IMR-90 (cell line): ENCODE measurements around the gene DENND6B. TPM values are rescaled to one million over a fixed set of nuclear protein-coding genes. Genes with fewer than 3 reads are reported as not detected.
A peak's percentile ranks its signal among the peaks of the same experiment; 100 is the strongest.

ENCODE experiments used
- ATAC-seq: fragments of 200-7000 bp; cut with Tn5 transposase; 2 replicates; pipeline ENCODE4 v1.9.1; 2020; ENCODE audit warnings: low read depth, mild to moderate bottlenecking, moderate library complexity
- BruUV-seq: library from RNA; stranded (reverse); fragments of 400-500 nt; replicated peaks from 2 replicates; lab custom pipeline; 2021; lab: Mats Ljungman, UMichigan
- CTCF ChIA-PET: fragments of 300-600 bp; formaldehyde crosslinking; extraction: SDS; loops from one replicate; lab custom pipeline; 2021; ENCODE audit warnings: antibody characterized with exemption; lab: Yijun Ruan, JAX
- POLR2A ChIA-PET: fragments of 300-600 bp; sonication (Branson Sonifier 250); formaldehyde crosslinking; loops from one replicate; lab custom pipeline; 2022; ENCODE audit warnings: antibody characterized with exemption; ENCODE audit not compliant: unreplicated experiment; lab: Charles Lee
- DNase-seq: peaks from one replicate; pipeline ENCODE4 v3.0.0; 2013
- H2AFZ ChIP-seq: replicated peaks from 2 replicates; pipeline ENCODE3; 2013; ENCODE audit warnings: low read length, mild to moderate bottlenecking; ENCODE audit not compliant: poor library complexity
- H2AK5ac ChIP-seq: 2 replicates; pipeline ENCODE4 v1.6.1; 2013; ENCODE audit warnings: low read depth, low read length, inconsistent platforms
- H2AK9ac ChIP-seq: replicated peaks from 2 replicates; pipeline ENCODE3; 2013; ENCODE audit warnings: mild to moderate bottlenecking, low read depth, low read length, moderate library complexity; ENCODE audit not compliant: poor library complexity
- H2BK120ac ChIP-seq: 2 replicates; pipeline ENCODE4 v1.6.1; 2013; ENCODE audit warnings: low read depth, low read length, inconsistent platforms
- H2BK15ac ChIP-seq: 3 replicates; pipeline ENCODE4 v1.6.1; 2013; ENCODE audit warnings: low read depth, low read length, inconsistent platforms
- H2BK20ac ChIP-seq: 2 replicates; pipeline ENCODE4 v1.6.1; 2013; ENCODE audit warnings: low read depth, mild to moderate bottlenecking, inconsistent platforms, low read length, moderate library complexity
- H2BK5ac ChIP-seq: 2 replicates; pipeline ENCODE4 v1.6.1; 2013; ENCODE audit warnings: mild to moderate bottlenecking, low read depth, low read length, inconsistent platforms; ENCODE audit not compliant: poor library complexity, severe bottlenecking
- H3K14ac ChIP-seq: replicated peaks from 2 replicates; pipeline ENCODE4 v1.6.1; 2013; ENCODE audit warnings: low read depth, low read length, inconsistent platforms
- H3K18ac ChIP-seq: 2 replicates; pipeline ENCODE4 v1.6.1; 2013; ENCODE audit warnings: low read depth, low read length, control low read depth
- H3K23ac ChIP-seq: 2 replicates; pipeline ENCODE4 v1.6.1; 2013; ENCODE audit warnings: low read depth, low read length, inconsistent platforms
- H3K27ac ChIP-seq: 2 replicates; pipeline ENCODE4 v1.5.1; 2013; ENCODE audit warnings: mild to moderate bottlenecking, control low read depth, low read length; ENCODE audit not compliant: insufficient read depth
- H3K27me3 ChIP-seq: 2 replicates; pipeline ENCODE4 v1.6.1; 2013; ENCODE audit warnings: low read length; ENCODE audit not compliant: control insufficient read depth, insufficient read depth
- H3K36me3 ChIP-seq: 2 replicates; pipeline ENCODE4 v1.6.1; 2013; ENCODE audit warnings: low read length, mixed read lengths; ENCODE audit not compliant: control insufficient read depth, insufficient read depth
- H3K4ac ChIP-seq: 2 replicates; pipeline ENCODE4 v1.6.1; 2013; ENCODE audit warnings: low read depth, low read length, inconsistent platforms
- H3K4me1 ChIP-seq: 2 replicates; pipeline ENCODE4 v1.6.1; 2013; ENCODE audit warnings: low read length, mixed read lengths; ENCODE audit not compliant: control insufficient read depth, insufficient read depth
- H3K4me2 ChIP-seq: 2 replicates; pipeline ENCODE4 v1.6.1; 2013; ENCODE audit warnings: low read depth, mild to moderate bottlenecking, control low read depth, low read length, moderate library complexity
- H3K4me3 ChIP-seq: 2 replicates; pipeline ENCODE4 v1.5.1; 2013; ENCODE audit warnings: low read depth, mild to moderate bottlenecking, control low read depth, low read length, moderate library complexity; ENCODE audit not compliant: insufficient read depth
- H3K56ac ChIP-seq: 2 replicates; pipeline ENCODE4 v1.6.1; 2013; ENCODE audit warnings: low read length, inconsistent platforms; ENCODE audit not compliant: insufficient read depth; ENCODE audit errors: extremely low read depth
- H3K79me1 ChIP-seq, 2 experiments: 2 replicates each; pipeline ENCODE4 v1.6.1; 2013; ENCODE audit warnings: low read length in 2 of 2, inconsistent platforms in 1 of 2, low read depth in 1 of 2
- H3K9ac ChIP-seq: 2 replicates; pipeline ENCODE4 v1.6.1; 2013; ENCODE audit warnings: low read depth, low read length, control low read depth
- H3K9me1 ChIP-seq: 2 replicates; pipeline ENCODE4 v1.6.1; 2013; ENCODE audit warnings: low read length, inconsistent platforms; ENCODE audit not compliant: insufficient read depth
- H3K9me3 ChIP-seq: 2 replicates; pipeline ENCODE4 v1.6.1; 2013; ENCODE audit warnings: low read length; ENCODE audit not compliant: control insufficient read depth, insufficient read depth
- H4K20me1 ChIP-seq: 2 replicates; pipeline ENCODE4 v1.6.1; 2013; ENCODE audit warnings: low read length, inconsistent platforms; ENCODE audit not compliant: insufficient read depth
- H4K5ac ChIP-seq: 2 replicates; pipeline ENCODE4 v1.6.1; 2013; ENCODE audit warnings: mild to moderate bottlenecking, low read depth, low read length, control low read depth
- H4K8ac ChIP-seq, 2 experiments: 2 replicates each; pipeline ENCODE4 v1.6.1; 2013; ENCODE audit warnings: low read depth in 2 of 2, low read length in 2 of 2, control low read depth in 1 of 2, inconsistent platforms in 1 of 2
- H4K91ac ChIP-seq: 2 replicates; pipeline ENCODE4 v1.6.1; 2013; ENCODE audit warnings: low read depth, low read length, inconsistent platforms; ENCODE audit not compliant: insufficient read depth
- BHLHE40 ChIP-seq: fragments of 150-350 bp; IDR thresholded peaks from 2 replicates; pipeline ENCODE4 v1.6.1; 2016; ENCODE audit warnings: mild to moderate bottlenecking, low read depth, low read length
- CEBPB ChIP-seq: IDR thresholded peaks from 2 replicates; pipeline ENCODE4 v1.6.1; 2012; ENCODE audit warnings: low read depth, low read length, improper control_type of control experiment
- CHD1 ChIP-seq: IDR thresholded peaks from 2 replicates; pipeline ENCODE4 v1.6.1; 2012; ENCODE audit warnings: low read depth, low read length, improper control_type of control experiment
- ELK1 ChIP-seq: fragments of 150-350 bp; IDR thresholded peaks from 2 replicates; pipeline ENCODE4 v1.6.1; 2016; ENCODE audit warnings: low read depth, mild to moderate bottlenecking, low read length, moderate library complexity, borderline replicate concordance
- FOS ChIP-seq: fragments of 150-350 bp; IDR thresholded peaks from 2 replicates; pipeline ENCODE4 v1.6.1; 2016; ENCODE audit warnings: low read depth, low read length
- MAFK ChIP-seq: IDR thresholded peaks from 2 replicates; pipeline ENCODE4 v1.6.1; 2012; ENCODE audit warnings: low read depth, low read length, improper control_type of control experiment
- MAZ ChIP-seq: IDR thresholded peaks from 2 replicates; pipeline ENCODE4 v1.6.1; 2012; ENCODE audit warnings: low read depth, mild to moderate bottlenecking, low read length, improper control_type of control experiment, moderate library complexity, borderline replicate concordance
- MXI1 ChIP-seq: IDR thresholded peaks from 2 replicates; pipeline ENCODE4 v1.6.1; 2012; ENCODE audit warnings: low read depth, mild to moderate bottlenecking, low read length, moderate library complexity, borderline replicate concordance
- NFE2L2 ChIP-seq: fragments of 150-350 bp; IDR thresholded peaks from 2 replicates; pipeline ENCODE4 v1.6.1; 2016; ENCODE audit warnings: low read depth, mild to moderate bottlenecking, low read length
- POLR2A ChIP-seq: IDR thresholded peaks from 2 replicates; pipeline ENCODE4 v1.6.1; 2012; ENCODE audit warnings: mild to moderate bottlenecking, low read depth, low read length
- RAD21 ChIP-seq: IDR thresholded peaks from 2 replicates; pipeline ENCODE4 v1.6.1; 2012; ENCODE audit warnings: low read length, improper control_type of control experiment
- RCOR1 ChIP-seq: IDR thresholded peaks from 2 replicates; pipeline ENCODE4 v1.6.1; 2012; ENCODE audit warnings: mild to moderate bottlenecking, low read length, improper control_type of control experiment; ENCODE audit not compliant: insufficient replicate concordance
- RFX5 ChIP-seq: IDR thresholded peaks from 2 replicates; pipeline ENCODE4 v1.8.0; 2012; ENCODE audit warnings: low read depth, mild to moderate bottlenecking, low read length, moderate library complexity
- SMC3 ChIP-seq: fragments of 150-350 bp; IDR thresholded peaks from 2 replicates; pipeline ENCODE4 v1.6.1; 2016; ENCODE audit warnings: low read depth, mild to moderate bottlenecking, antibody characterized with exemption, low read length, moderate library complexity
- WGBS, 2 experiments: methylation state at CpG; one replicate each; pipeline versions ENCODE4 v1.1.5 to v1.1.7; 2013; ENCODE audit warnings: missing lambda C conversion rate in 2 of 2; ENCODE audit not compliant: insufficient read length in 1 of 2; ENCODE audit errors: extremely low coverage in 2 of 2; 5-methylcytosine and 5-hydroxymethylcytosine counted together
- dilution Hi-C: fragments of 300-500 bp; cut with HindIII; formaldehyde crosslinking; loops from one replicate; pipeline ENCODE4 v1.14.3; 2018; ENCODE audit warnings: low sequenced_read_pairs; ENCODE audit not compliant: unreplicated experiment
- in situ Hi-C: fragments of 300-500 bp; cut with MboI; formaldehyde crosslinking; loops from 3 replicates; pipeline ENCODE4 v1.14.3; 2019; ENCODE audit warnings: low sequenced_read_pairs, inconsistent platforms, mixed read lengths
- intact Hi-C: fragments of 100-400 bp; cut with micrococcal nuclease; formaldehyde crosslinking; loops from 2 replicates; pipeline ENCODE4 v1.10.0; 2022
- polyA plus RNA-seq, 3 experiments: library from polyadenylated mRNA; depleted of rRNA; stranded (reverse); fragments of >200 nt; gene quantifications; 2 replicates each; pipeline ENCODE4 v1.2.3, GENCODE V29; 2012; ENCODE audit warnings: low replicate concordance in 1 of 3
- total RNA-seq: library from RNA; depleted of rRNA; stranded (reverse); fragments of >200 nt; gene quantifications from 2 replicates; pipeline ENCODE4 v1.2.3, GENCODE V29; 2012
- TF ChIP-seq, protein P1 (sequence below): conservative IDR thresholded peaks from 2 replicates; pipeline ENCODE4 v1.5.1; 2012; ENCODE audit warnings: mild to moderate bottlenecking, low read depth, low read length, improper control_type of control experiment
- TF ChIP-seq, protein P2 (sequence below): fragments of 150-350 bp; IDR thresholded peaks from 2 replicates; pipeline ENCODE4 v1.6.1; 2017; ENCODE audit warnings: mild to moderate bottlenecking, antibody characterized with exemption, low read length, low read depth

DENND6B gene
- total and polyA plus RNA-seq, 2 of the 4 experiments (the other 2 are of a cell fraction) = 0.36 to 4.9 TPM

GRCh38 chr22:50264946-50265669 lies 61.7 kb downstream of the DENND6B start:
- no peaks in the 10 kb centered on the region for H3K27me3 ChIP-seq
- no peak overlapping the region for H2AK9ac ChIP-seq
- TF ChIP-seq POLR2A (no peak), RCOR1 (no peak), BHLHE40 (no peak), CHD1 (no peak), MXI1 (no peak), ELK1 (no peak), FOS (no peak), RAD21 (no peak), SMC3 (no peak), MAFK (no peak), RFX5 (no peak), CEBPB (no peak), MAZ (no peak), NFE2L2 (no peak)
- TF ChIP-seq, protein P1, sequence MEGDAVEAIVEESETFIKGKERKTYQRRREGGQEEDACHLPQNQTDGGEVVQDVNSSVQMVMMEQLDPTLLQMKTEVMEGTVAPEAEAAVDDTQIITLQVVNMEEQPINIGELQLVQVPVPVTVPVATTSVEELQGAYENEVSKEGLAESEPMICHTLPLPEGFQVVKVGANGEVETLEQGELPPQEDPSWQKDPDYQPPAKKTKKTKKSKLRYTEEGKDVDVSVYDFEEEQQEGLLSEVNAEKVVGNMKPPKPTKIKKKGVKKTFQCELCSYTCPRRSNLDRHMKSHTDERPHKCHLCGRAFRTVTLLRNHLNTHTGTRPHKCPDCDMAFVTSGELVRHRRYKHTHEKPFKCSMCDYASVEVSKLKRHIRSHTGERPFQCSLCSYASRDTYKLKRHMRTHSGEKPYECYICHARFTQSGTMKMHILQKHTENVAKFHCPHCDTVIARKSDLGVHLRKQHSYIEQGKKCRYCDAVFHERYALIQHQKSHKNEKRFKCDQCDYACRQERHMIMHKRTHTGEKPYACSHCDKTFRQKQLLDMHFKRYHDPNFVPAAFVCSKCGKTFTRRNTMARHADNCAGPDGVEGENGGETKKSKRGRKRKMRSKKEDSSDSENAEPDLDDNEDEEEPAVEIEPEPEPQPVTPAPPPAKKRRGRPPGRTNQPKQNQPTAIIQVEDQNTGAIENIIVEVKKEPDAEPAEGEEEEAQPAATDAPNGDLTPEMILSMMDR = no peak
- TF ChIP-seq, protein P2, sequence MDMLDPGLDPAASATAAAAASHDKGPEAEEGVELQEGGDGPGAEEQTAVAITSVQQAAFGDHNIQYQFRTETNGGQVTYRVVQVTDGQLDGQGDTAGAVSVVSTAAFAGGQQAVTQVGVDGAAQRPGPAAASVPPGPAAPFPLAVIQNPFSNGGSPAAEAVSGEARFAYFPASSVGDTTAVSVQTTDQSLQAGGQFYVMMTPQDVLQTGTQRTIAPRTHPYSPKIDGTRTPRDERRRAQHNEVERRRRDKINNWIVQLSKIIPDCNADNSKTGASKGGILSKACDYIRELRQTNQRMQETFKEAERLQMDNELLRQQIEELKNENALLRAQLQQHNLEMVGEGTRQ = no peak
- ChIA-PET POLR2A (no interaction called here), CTCF (no interaction called here)
- H3K18ac ChIP-seq = no peak overlapping the region
- no peak overlapping the region for H3K27ac ChIP-seq
- no peak overlapping the region for H3K14ac ChIP-seq
- H3K56ac ChIP-seq = no peak overlapping the region
- H3K4me3 ChIP-seq = no peak overlapping the region
- H2BK5ac ChIP-seq = no peak overlapping the region
- H2BK120ac ChIP-seq = no peak overlapping the region
- DNase-seq (no peak), ATAC-seq (no peak)
- no peaks in the 10 kb centered on the region for H3K36me3 ChIP-seq
- peaks cover 12% of the 10 kb centered on the region for H4K20me1 ChIP-seq
- no peak overlapping the region for H2BK15ac ChIP-seq
- H2BK20ac ChIP-seq = no peak overlapping the region
- H3K9me3 ChIP-seq = no peaks in the 10 kb centered on the region
- no peak overlapping the region for H3K9ac ChIP-seq
- H4K8ac ChIP-seq = no peak overlapping the region
- peaks cover 12% of the 10 kb centered on the region for H3K4me1 ChIP-seq
- no peak overlapping the region for H4K91ac ChIP-seq
- no peak overlapping the region for H4K5ac ChIP-seq
- BruUV-seq = no TSS peak
- WGBS, 2 experiments = 94% methylated on average over 3 of the region's 15 CpGs; no CpG with 5 or more reads in 1 of the 2 experiments
- peaks cover 4% of the 10 kb centered on the region; the same call in 1 of the 2 replicates for H3K9me1 ChIP-seq
- H3K79me1 ChIP-seq = peaks cover 6 to 13% of the 10 kb centered on the region in 2 experiments; a peak in 3 of 4 replicates
- H3K4me2 ChIP-seq = no peak overlapping the region
- no peak overlapping the region for H2AK5ac ChIP-seq
- in situ Hi-C loops (no loop called here), dilution Hi-C loops (no loop called here), intact Hi-C loops (no loop called here)
- H3K23ac ChIP-seq = no peak overlapping the region
- peak overlapping the region; percentile 35 for H2AFZ ChIP-seq
- H3K4ac ChIP-seq = no peak overlapping the region
